ENCODE results near the gene PTPRS. TPM values are rescaled to one million over a fixed set of nuclear protein-coding genes. Genes with fewer than 3 reads are reported as not detected.

The PTPRS gene
- polyA plus RNA-seq, 3 donors = 0.03 TPM; not detected in 2

- Histone ChIP-seq H3K27ac (ENCODE audit: low read depth in 1 of 2, low read length in 2 of 2) (no peak overlapping the region), H3K79me2 (ENCODE audit: insufficient read depth, low read length) (no peaks in the 10 kb centered on the region), H3K9ac (ENCODE audit: insufficient read depth, low read length, poor library complexity, severe bottlenecking) (no peak overlapping the region), H3K27me3 (ENCODE audit: control insufficient read depth in 2 of 2, insufficient read depth in 2 of 2, low read length in 2 of 2) (no peaks in the 10 kb centered on the region), H3K9me3 (replicated peaks in 1 of 2; ENCODE audit: control insufficient read depth in 1 of 2, insufficient read depth in 1 of 2, low read length in 2 of 2) (no peaks in the 10 kb centered on the region), H3K36me3 (replicated peaks in 1 of 2; ENCODE audit: control insufficient read depth in 1 of 2, insufficient read depth in 2 of 2, low read length in 2 of 2) (no peaks in the 10 kb centered on the region), H2AFZ (ENCODE audit: insufficient read depth, low read depth, low read length, poor library complexity, severe bottlenecking) (no peak overlapping the region), H3K4me3 (replicated peaks in 1 of 3; ENCODE audit: low read depth in 2 of 3, low read length in 3 of 3) (no peak overlapping the region), H3K4me1 (ENCODE audit: control insufficient read depth in 1 of 2, insufficient read depth in 2 of 2, low read length in 2 of 2) (no peaks in the 10 kb centered on the region), H4K20me1 (ENCODE audit: insufficient read depth, low read length) (no peaks in the 10 kb centered on the region), H3K4me2 (replicated peaks; ENCODE audit: extremely low read depth, low read length, poor library complexity, severe bottlenecking) (no peak overlapping the region)
- H3K4me1 Mint-ChIP-seq = no peaks in the 10 kb centered on the region
- no peak overlapping the region for H3K27ac Mint-ChIP-seq
- intact Hi-C loops (cut with micrococcal nuclease) = no loop called here
- H3K27me3 Mint-ChIP-seq (ENCODE audit: low read depth in 3 of 3) = peaks cover 0 to 12% (median 4%) of the 10 kb centered on the region in 3 donors
- DNase-seq = no peak
- peaks cover 0 to 1% (median 0%) of the 10 kb centered on the region in 7 donors for H3K9me3 Mint-ChIP-seq
- TF ChIP-seq CTCF (IDR thresholded peaks at IDR 0.05) = no peak
- 100% methylated on average over 2 of the region's 4 CpGs for WGBS (ENCODE audit: insufficient coverage)
- no peaks in the 10 kb centered on the region for H3K36me3 Mint-ChIP-seq
- H3K4me3 Mint-ChIP-seq = no peak overlapping the region
Observed at GRCh38 chr19:5361407-5361806, 20.8 kb upstream of the PTPRS start.

DNA sequence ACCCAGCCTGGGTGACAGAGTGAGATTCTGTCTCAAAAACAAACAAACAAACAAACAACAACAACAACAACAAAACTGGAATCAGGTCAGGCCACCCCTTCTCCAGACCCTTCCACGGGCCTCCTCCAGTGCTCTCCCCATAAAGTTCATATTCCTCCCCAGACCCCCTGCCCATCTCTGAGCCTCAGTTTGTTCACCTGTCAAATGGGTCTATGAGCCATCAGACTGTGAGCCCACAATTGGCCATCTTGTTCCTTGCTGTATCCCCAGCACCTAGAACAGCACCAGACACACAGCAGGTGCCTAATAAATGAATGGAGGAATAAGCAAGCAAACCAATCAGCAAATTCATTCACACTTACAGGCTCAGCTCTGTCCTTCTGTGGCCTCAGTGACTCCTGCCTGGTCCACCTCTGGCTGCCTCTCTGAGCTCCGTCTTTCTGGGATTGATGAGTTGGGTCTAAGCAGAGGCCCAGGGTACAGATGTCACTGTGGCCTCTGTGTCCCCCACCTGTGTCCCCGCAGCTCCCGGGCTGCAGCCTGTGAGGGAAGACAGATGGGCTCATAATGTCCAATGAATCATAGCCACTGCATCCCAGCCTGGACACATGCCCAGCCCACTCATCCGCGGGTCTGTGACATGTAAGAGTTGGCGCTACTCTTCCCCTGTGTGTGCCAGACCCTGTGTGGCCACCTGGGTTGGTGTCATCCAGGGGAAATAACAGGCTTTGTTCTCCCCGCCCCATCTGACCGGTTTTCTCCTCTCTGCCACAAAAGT lies 19.6 kb upstream of the PTPRS start:
- Mint-ChIP-seq H3K36me3 (no peaks in the 10 kb centered on the region), H3K4me3 (no peak overlapping the region), H3K27me3 (ENCODE audit: low read depth in 3 of 3) (peaks cover 0 to 9% (median 7%) of the 10 kb centered on the region in 3 donors), H3K27ac (no peak overlapping the region), H3K4me1 (no peaks in the 10 kb centered on the region), H3K9me3 (peaks cover 0 to 1% (median 0%) of the 10 kb centered on the region in 7 donors)
- H3K4me1 ChIP-seq (ENCODE audit: control insufficient read depth in 1 of 2, insufficient read depth in 2 of 2, low read length in 2 of 2) = no peaks in the 10 kb centered on the region
- intact Hi-C loops (cut with micrococcal nuclease) = no loop called here
- no peak for DNase-seq
- H3K9me3 ChIP-seq (replicated peaks in 1 of 2; ENCODE audit: control insufficient read depth in 1 of 2, insufficient read depth in 1 of 2, low read length in 2 of 2) = no peaks in the 10 kb centered on the region
- TF ChIP-seq CTCF (IDR thresholded peaks at IDR 0.05) = no peak
- H3K4me3 ChIP-seq (replicated peaks in 1 of 3; ENCODE audit: low read depth in 2 of 3, low read length in 3 of 3) = no peak overlapping the region
- H2AFZ ChIP-seq (ENCODE audit: insufficient read depth, low read depth, low read length, poor library complexity, severe bottlenecking) = no peak overlapping the region
- no peaks in the 10 kb centered on the region for H3K27me3 ChIP-seq (ENCODE audit: control insufficient read depth in 2 of 2, insufficient read depth in 2 of 2, low read length in 2 of 2)
- WGBS (ENCODE audit: insufficient coverage) = 83% methylated on average over 3 of the region's 9 CpGs
- H3K9ac ChIP-seq (ENCODE audit: insufficient read depth, low read length, poor library complexity, severe bottlenecking) = no peak overlapping the region
- no peak overlapping the region for H3K27ac ChIP-seq (ENCODE audit: low read depth in 1 of 2, low read length in 2 of 2)
- H3K79me2 ChIP-seq (ENCODE audit: insufficient read depth, low read length) = no peaks in the 10 kb centered on the region
- H3K36me3 ChIP-seq (replicated peaks in 1 of 2; ENCODE audit: control insufficient read depth in 1 of 2, insufficient read depth in 2 of 2, low read length in 2 of 2) = no peaks in the 10 kb centered on the region
- H3K4me2 ChIP-seq (replicated peaks; ENCODE audit: extremely low read depth, low read length, poor library complexity, severe bottlenecking) = no peak overlapping the region
- H4K20me1 ChIP-seq (ENCODE audit: insufficient read depth, low read length) = no peaks in the 10 kb centered on the region
